ENCODE data around the gene SPATS2L. TPM values are rescaled to one million over a fixed set of nuclear protein-coding genes. Genes with fewer than 3 reads are reported as not detected.

The SPATS2L gene
- total and polyA plus RNA-seq, 8 donors = 36.8 to 245 (median 80.7) TPM

- DNase-seq = peak in 1 of 2 donors; percentile 49
- no peaks in the 10 kb centered on the region for H3K9me3 ChIP-seq
- no peaks in the 10 kb centered on the region for H3K27me3 ChIP-seq
- H3K4me1 ChIP-seq = peaks cover 5 to 60% (median 32%) of the 10 kb centered on the region in 4 donors
- intact Hi-C loops (cut with DNase I; ENCODE audit: low total_unique reads) = loop anchor here (10.0 kb wide), 1 partner anchor 145 kb away; no protein-coding TSS in a partner anchor
- no peak for TF ChIP-seq POLR2AphosphoS5 (IDR thresholded peaks at IDR 0.05)
- TF ChIP-seq, protein P1, sequence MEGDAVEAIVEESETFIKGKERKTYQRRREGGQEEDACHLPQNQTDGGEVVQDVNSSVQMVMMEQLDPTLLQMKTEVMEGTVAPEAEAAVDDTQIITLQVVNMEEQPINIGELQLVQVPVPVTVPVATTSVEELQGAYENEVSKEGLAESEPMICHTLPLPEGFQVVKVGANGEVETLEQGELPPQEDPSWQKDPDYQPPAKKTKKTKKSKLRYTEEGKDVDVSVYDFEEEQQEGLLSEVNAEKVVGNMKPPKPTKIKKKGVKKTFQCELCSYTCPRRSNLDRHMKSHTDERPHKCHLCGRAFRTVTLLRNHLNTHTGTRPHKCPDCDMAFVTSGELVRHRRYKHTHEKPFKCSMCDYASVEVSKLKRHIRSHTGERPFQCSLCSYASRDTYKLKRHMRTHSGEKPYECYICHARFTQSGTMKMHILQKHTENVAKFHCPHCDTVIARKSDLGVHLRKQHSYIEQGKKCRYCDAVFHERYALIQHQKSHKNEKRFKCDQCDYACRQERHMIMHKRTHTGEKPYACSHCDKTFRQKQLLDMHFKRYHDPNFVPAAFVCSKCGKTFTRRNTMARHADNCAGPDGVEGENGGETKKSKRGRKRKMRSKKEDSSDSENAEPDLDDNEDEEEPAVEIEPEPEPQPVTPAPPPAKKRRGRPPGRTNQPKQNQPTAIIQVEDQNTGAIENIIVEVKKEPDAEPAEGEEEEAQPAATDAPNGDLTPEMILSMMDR (IDR thresholded peaks at IDR 0.05) = no peak
- no peak for TF ChIP-seq EP300 (IDR thresholded peaks at IDR 0.05)
- no peak for TF ChIP-seq POLR2A (IDR thresholded peaks at IDR 0.05)
- H3K36me3 ChIP-seq = no peaks in the 10 kb centered on the region
- WGBS, 5 donors = 43 to 57% (median 54%) methylated on average over 4 of the region's 4 CpGs
- no peak overlapping the region for H3K4me3 ChIP-seq
- peak overlapping the region in 1 of 5 donors; percentile 31 for H3K27ac ChIP-seq
These were observed 13.2 kb downstream of the SPATS2L start for GRCh38 chr2:200319548-200320337.

DNA sequence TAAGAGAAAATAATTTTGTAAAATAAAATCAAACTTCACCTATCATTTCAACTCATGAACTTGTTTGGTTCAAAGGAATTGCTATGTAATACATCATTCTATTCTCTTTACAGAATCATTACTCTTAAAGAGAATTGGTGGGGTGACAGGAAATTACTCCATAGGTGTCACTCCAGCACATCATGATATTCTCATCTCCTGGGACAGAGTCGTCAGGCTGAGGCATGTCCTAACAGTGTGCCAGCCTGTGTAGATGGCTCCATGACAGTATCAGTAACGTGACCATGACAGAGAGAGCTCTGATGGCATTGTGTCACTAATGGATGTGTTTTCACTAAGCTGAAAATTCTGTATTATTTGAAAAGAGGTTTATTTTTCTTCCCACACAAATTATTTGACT, 13.9 kb downstream of the SPATS2L start:
- Histone ChIP-seq H3K27me3 (no peaks in the 10 kb centered on the region), H3K36me3 (no peaks in the 10 kb centered on the region), H3K4me1 (peaks cover 5 to 55% (median 32%) of the 10 kb centered on the region in 4 donors), H3K9me3 (no peaks in the 10 kb centered on the region), H3K4me3 (no peak overlapping the region), H3K27ac (no peak overlapping the region)
- 71 to 90% (median 77%) methylated on average over 2 of the region's 2 CpGs for WGBS, 5 donors
- intact Hi-C loops (cut with DNase I; ENCODE audit: low total_unique reads) = no loop called here
- no peak for TF ChIP-seq POLR2A (IDR thresholded peaks at IDR 0.05)
- TF ChIP-seq, protein P1 (IDR thresholded peaks at IDR 0.05) = no peak
- no peak for TF ChIP-seq POLR2AphosphoS5 (IDR thresholded peaks at IDR 0.05)
- no peak for TF ChIP-seq EP300 (IDR thresholded peaks at IDR 0.05)
- DNase-seq = no peak

- TF ChIP-seq POLR2AphosphoS5 (IDR thresholded peaks at IDR 0.05) = no peak
- TF ChIP-seq, protein P1 (IDR thresholded peaks at IDR 0.05) = no peak
- TF ChIP-seq POLR2A (IDR thresholded peaks at IDR 0.05) = no peak
- no peak for TF ChIP-seq EP300 (IDR thresholded peaks at IDR 0.05)
- DNase-seq = no peak
- no peaks in the 10 kb centered on the region for H3K9me3 ChIP-seq
- H3K27ac ChIP-seq = no peak overlapping the region
- no peak overlapping the region for H3K4me3 ChIP-seq
- peaks cover 5 to 52% (median 32%) of the 10 kb centered on the region in 4 donors for H3K4me1 ChIP-seq
- 76 to 87% (median 81%) methylated on average over 3 of the region's 3 CpGs for WGBS, 5 donors
- no peaks in the 10 kb centered on the region for H3K27me3 ChIP-seq
- H3K36me3 ChIP-seq = no peaks in the 10 kb centered on the region
- intact Hi-C loops (cut with DNase I; ENCODE audit: low total_unique reads) = no loop called here
These were observed 14.5 kb downstream of the SPATS2L start for GRCh38 chr2:200320991-200321390.

GRCh38 chr2:200321780-200322534, 15.5 kb downstream of the SPATS2L start:
- 42 to 62% (median 58%) methylated on average over 6 of the region's 6 CpGs for WGBS, 5 donors
- no peak for TF ChIP-seq EP300 (IDR thresholded peaks at IDR 0.05)
- TF ChIP-seq, protein P1 (IDR thresholded peaks at IDR 0.05) = no peak
- TF ChIP-seq POLR2AphosphoS5 (IDR thresholded peaks at IDR 0.05) = no peak
- no peak for TF ChIP-seq POLR2A (IDR thresholded peaks at IDR 0.05)
- Histone ChIP-seq H3K36me3 (no peaks in the 10 kb centered on the region), H3K27ac (no peak overlapping the region), H3K4me3 (no peak overlapping the region), H3K27me3 (no peaks in the 10 kb centered on the region), H3K9me3 (no peaks in the 10 kb centered on the region), H3K4me1 (peaks cover 5 to 45% (median 30%) of the 10 kb centered on the region in 4 donors)
- intact Hi-C loops (cut with DNase I; ENCODE audit: low total_unique reads) = no loop called here
- DNase-seq = no peak
